Activated T-cell treated with anti-CD3 and anti-CD28 coated beads for 1 hour (primary cell): Measurements from ENCODE around the gene RPRD1B.
"Not testable (repeated sequence)": the region's sequence is repeated elsewhere in the genome, so short reads cannot be mapped to it uniquely, and the experiment has no call there.

Experiments
- DNase-seq: peaks from one replicate; pipeline ENCODE4 v3.0.0-alpha.2; 2020; ENCODE audit warnings: low read depth

RPRD1B gene

GRCh38 chr20:38107386-38107785, 73.8 kb downstream of the RPRD1B start:
- not testable (repeated sequence) for DNase-seq

GRCh38 chr20:38107916-38108315, 74.4 kb downstream of the RPRD1B start:
- not testable (repeated sequence) for DNase-seq

- no peak for DNase-seq
Observed at GRCh38 chr20:38108438-38108985, 75.0 kb downstream of the RPRD1B start.

- no peak for DNase-seq
Observed at GRCh38 chr20:38108986-38109541, 75.5 kb downstream of the RPRD1B start.

GRCh38 chr20:38109591-38110524, 76.3 kb downstream of the RPRD1B start:
- no peak for DNase-seq

- no peak for DNase-seq
Observed at GRCh38 chr20:38110525-38111178, 77.1 kb downstream of the RPRD1B start.

- no peak for DNase-seq
Observed at GRCh38 chr20:38111366-38112232, 78.1 kb downstream of the RPRD1B start.

- no peak for DNase-seq
Observed at GRCh38 chr20:38112261-38112929, 78.8 kb downstream of the RPRD1B start.

- no peak for DNase-seq
Observed at GRCh38 chr20:38112930-38113294, 79.4 kb downstream of the RPRD1B start.

- no peak for DNase-seq
Observed at GRCh38 chr20:38113401-38114325, 80.1 kb downstream of the RPRD1B start.

- no peak for DNase-seq
Observed at GRCh38 chr20:38114353-38114791, 80.8 kb downstream of the RPRD1B start.

GRCh38 chr20:38115205-38115604, 81.7 kb downstream of the RPRD1B start:
- DNase-seq, result no peak

- DNase-seq, result no peak
Observed at GRCh38 chr20:38115896-38116295, 82.3 kb downstream of the RPRD1B start.

- DNase-seq, result no peak
Observed at GRCh38 chr20:38116409-38117165, 83.0 kb downstream of the RPRD1B start.

- DNase-seq, result no peak
Observed at GRCh38 chr20:38117205-38117604, 83.7 kb downstream of the RPRD1B start.

- no peak for DNase-seq
Observed at GRCh38 chr20:38117635-38118034, 84.1 kb downstream of the RPRD1B start.

- no peak for DNase-seq
Observed at GRCh38 chr20:38119446-38119845, 85.9 kb downstream of the RPRD1B start.

- DNase-seq, result no peak
Observed at GRCh38 chr20:38120625-38120988, 87.1 kb downstream of the RPRD1B start.

GRCh38 chr20:38121741-38122140, 88.2 kb downstream of the RPRD1B start:
- no peak for DNase-seq
